Measurements from ENCODE around the gene DCHS1.

The DCHS1 gene

GRCh38 chr11:6615046-6615445 is 40.6 kb downstream of the DCHS1 start:
- in situ Hi-C loops (cut with MboI; ENCODE audit: low pct_unique_long_range_greater_than_20kb, low sequenced_read_pairs, unreplicated experiment): no loop called here
- no peak for DNase-seq (ENCODE audit: low spot score)
- TF ChIP-seq CTCF (IDR thresholded peaks at IDR 0.05; ENCODE audit: extremely low read depth, insufficient read depth, missing control alignments): no peak

GRCh38 chr11:6614446-6614845 is 41.2 kb downstream of the DCHS1 start:
- no peak for DNase-seq (ENCODE audit: low spot score)
- in situ Hi-C loops (cut with MboI; ENCODE audit: low pct_unique_long_range_greater_than_20kb, low sequenced_read_pairs, unreplicated experiment): no loop called here

GRCh38 chr11:6613496-6613895 is 42.1 kb downstream of the DCHS1 start:
- TF ChIP-seq CTCF (IDR thresholded peaks at IDR 0.05; ENCODE audit: extremely low read depth, insufficient read depth, missing control alignments): no peak
- DNase-seq (ENCODE audit: low spot score): no peak
- in situ Hi-C loops (cut with MboI; ENCODE audit: low pct_unique_long_range_greater_than_20kb, low sequenced_read_pairs, unreplicated experiment): no loop called here

More at GRCh38 chr11:6614446-6614845, 41.2 kb downstream of the DCHS1 start:
- TF ChIP-seq CTCF (IDR thresholded peaks at IDR 0.05; ENCODE audit: extremely low read depth, insufficient read depth, missing control alignments): no peak

- DNase-seq (ENCODE audit: low spot score): peak; percentile 91
- in situ Hi-C loops (cut with MboI; ENCODE audit: low pct_unique_long_range_greater_than_20kb, low sequenced_read_pairs, unreplicated experiment): no loop called here
Measured at GRCh38 chr11:6612213-6613041, 43.2 kb downstream of the DCHS1 start, which contains the start of gene TAF10. Gene TAF10, minus strand, starts transcription at chr11:6612216. Its CDS starts 27 bp downstream, at chr11:6612189.

GRCh38 chr11:6611963-6612212 is 43.7 kb downstream of the DCHS1 start:
- in situ Hi-C loops (cut with MboI; ENCODE audit: low pct_unique_long_range_greater_than_20kb, low sequenced_read_pairs, unreplicated experiment): no loop called here

More at GRCh38 chr11:6612213-6613041, 43.2 kb downstream of the DCHS1 start, which contains the start of gene TAF10:
- peak; percentile 52 for TF ChIP-seq CTCF (IDR thresholded peaks at IDR 0.05; ENCODE audit: extremely low read depth, insufficient read depth, missing control alignments)

More at GRCh38 chr11:6611963-6612212, 43.7 kb downstream of the DCHS1 start:
- no peak for DNase-seq (ENCODE audit: low spot score)
- no peak for TF ChIP-seq CTCF (IDR thresholded peaks at IDR 0.05; ENCODE audit: extremely low read depth, insufficient read depth, missing control alignments)

Data from GM13977 (cell line).